ENCODE data around the gene NPAS2. TPM values are rescaled to one million over a fixed set of nuclear protein-coding genes. Genes with fewer than 3 reads are reported as not detected.

Gene NPAS2
- total RNA-seq, 1 experiment from 2014 or later, result 38.3 TPM

DNA sequence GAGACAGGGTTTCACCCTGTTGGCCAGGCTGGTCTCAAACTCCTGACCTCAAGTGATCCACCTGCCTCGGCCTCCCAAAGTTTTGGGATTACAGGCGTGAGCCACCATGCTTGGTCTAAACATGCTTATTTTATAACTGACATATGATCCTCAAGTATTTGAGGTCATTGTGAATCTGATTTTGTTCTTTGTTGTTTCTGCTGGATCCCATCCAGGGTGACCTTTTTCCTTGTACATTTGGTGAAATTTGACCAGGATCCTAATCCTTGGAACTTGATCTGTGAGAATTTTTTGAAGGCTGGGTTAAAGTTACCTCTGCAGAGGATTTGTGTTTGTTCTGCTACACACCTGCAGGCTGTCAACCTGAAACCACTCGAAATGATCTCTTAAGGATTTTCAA, 49.2 kb downstream of the NPAS2 start:
- no peak overlapping the region for H3K27ac ChIP-seq
- H3K79me2 ChIP-seq (ENCODE audit: low read depth), result peaks cover 97% of the 10 kb centered on the region
- no peak for DNase-seq

DNA sequence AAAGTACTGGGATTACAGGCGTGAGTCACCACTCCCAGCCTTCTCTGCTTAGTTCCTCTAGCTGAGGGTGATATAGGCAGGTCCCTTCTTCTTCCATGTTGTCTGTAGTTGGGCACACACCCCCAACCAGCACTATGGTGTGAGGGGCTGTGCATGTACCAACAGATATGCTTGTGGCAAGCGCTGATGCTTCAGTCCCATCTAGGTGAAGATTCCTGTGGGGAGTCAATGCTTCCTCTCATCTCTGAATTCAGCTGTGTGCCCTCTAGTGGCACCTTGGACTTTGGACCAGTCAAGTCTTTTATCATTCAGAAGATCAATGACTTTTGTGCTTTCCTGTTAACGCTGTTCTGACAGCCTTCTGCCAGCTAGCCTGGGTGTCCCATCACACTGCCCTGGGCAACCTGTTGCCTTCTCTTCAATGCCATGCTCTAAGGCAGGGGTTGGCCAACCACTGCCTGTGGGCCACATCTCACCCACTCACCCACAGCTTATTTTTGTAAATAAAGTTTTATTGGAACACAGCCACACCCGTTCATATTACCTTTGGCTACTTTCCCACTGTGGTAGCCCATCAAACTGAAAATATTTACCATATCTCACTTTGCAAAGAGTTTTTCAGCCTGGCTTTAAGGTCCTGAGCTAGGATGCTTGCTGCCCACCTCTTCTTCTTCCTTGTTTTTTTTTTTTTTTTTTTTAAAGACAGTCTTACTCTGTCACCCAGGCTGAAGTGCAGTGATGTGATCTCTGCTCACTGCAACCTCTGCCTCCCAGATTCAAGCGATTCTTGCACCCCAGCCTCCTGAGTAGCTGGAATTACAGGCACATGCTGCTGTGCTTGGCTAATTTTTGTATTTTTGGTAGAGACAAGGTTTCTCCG, 51.0 kb downstream of the NPAS2 start:
- Histone ChIP-seq H4K20me1 (ENCODE audit: insufficient read depth) (peaks cover 14% of the 10 kb centered on the region), H3K9me3 (ENCODE audit: insufficient read depth, low read depth) (peaks cover 20% of the 10 kb centered on the region; the same call in 1 of the 2 replicates), H3K9me2 (ENCODE audit: insufficient read depth) (no peaks in the 10 kb centered on the region), H3K4me1 (replicated peaks; ENCODE audit: insufficient read depth) (peaks cover 29% of the 10 kb centered on the region), H3K4me2 (no peak overlapping the region), H2AFZ (no peak overlapping the region), H3K27ac (no peak overlapping the region), H3K79me2 (ENCODE audit: low read depth) (peaks cover 96% of the 10 kb centered on the region), H3K36me3 (ENCODE audit: low read depth) (peaks cover 38% of the 10 kb centered on the region), H3K27me3 (ENCODE audit: insufficient read depth, low read depth) (no peaks in the 10 kb centered on the region), H3K4me3 (no peak overlapping the region), H3F3A (ENCODE audit: insufficient read depth, low read depth) (peaks cover 29% of the 10 kb centered on the region)
- POLR2A ChIA-PET (ENCODE audit: unreplicated experiment), result no interaction called here
- TF ChIP-seq EZH2 (IDR thresholded peaks at IDR 0.05; ENCODE audit: low read depth), result no peak
- peak; percentile 58; the same call in 1 of the 2 replicates for TF ChIP-seq CTCF (conservative IDR thresholded peaks at IDR 0.05)
- CTCF ChIA-PET, result interaction anchor here (0.5 to 0.6 kb wide), 2 partner anchors 216 to 250 kb away, joined by 3 to 7 read pairs; no protein-coding TSS in a partner anchor
- intact Hi-C loops (cut with micrococcal nuclease; ENCODE audit: unreplicated experiment), result no loop called here
- BruUV-seq (replicated peaks), result no TSS peak
- DNase-seq, result no peak

More for the DNA sequence above, 49.2 kb downstream of the NPAS2 start:
- Histone ChIP-seq H3K9me2 (ENCODE audit: insufficient read depth) (no peaks in the 10 kb centered on the region), H3K4me1 (replicated peaks; ENCODE audit: insufficient read depth) (peaks cover 45% of the 10 kb centered on the region), H2AFZ (no peak overlapping the region), H3K9me3 (ENCODE audit: insufficient read depth, low read depth) (peaks cover 20% of the 10 kb centered on the region; the same call in 1 of the 2 replicates), H3K4me3 (no peak overlapping the region), H3K4me2 (no peak overlapping the region), H4K20me1 (ENCODE audit: insufficient read depth) (peaks cover 10% of the 10 kb centered on the region), H3K36me3 (ENCODE audit: low read depth) (peaks cover 42% of the 10 kb centered on the region), H3F3A (ENCODE audit: insufficient read depth, low read depth) (peaks cover 45% of the 10 kb centered on the region), H3K27me3 (ENCODE audit: insufficient read depth, low read depth) (no peaks in the 10 kb centered on the region)
- POLR2A ChIA-PET (ENCODE audit: unreplicated experiment), result no interaction called here
- CTCF ChIA-PET, result interaction anchor here (0.6 kb wide), 1 partner anchor 56 kb away, joined by 3 read pairs; no protein-coding TSS in a partner anchor
- BruUV-seq (replicated peaks), result no TSS peak
- no peak for TF ChIP-seq EZH2 (IDR thresholded peaks at IDR 0.05; ENCODE audit: low read depth)
- no peak for TF ChIP-seq CTCF (conservative IDR thresholded peaks at IDR 0.05)
- intact Hi-C loops (cut with micrococcal nuclease; ENCODE audit: unreplicated experiment), result loop anchor here (5.0 kb wide), 1 partner anchor 47 kb away; the partner anchor contains the start of gene NPAS2

DNA sequence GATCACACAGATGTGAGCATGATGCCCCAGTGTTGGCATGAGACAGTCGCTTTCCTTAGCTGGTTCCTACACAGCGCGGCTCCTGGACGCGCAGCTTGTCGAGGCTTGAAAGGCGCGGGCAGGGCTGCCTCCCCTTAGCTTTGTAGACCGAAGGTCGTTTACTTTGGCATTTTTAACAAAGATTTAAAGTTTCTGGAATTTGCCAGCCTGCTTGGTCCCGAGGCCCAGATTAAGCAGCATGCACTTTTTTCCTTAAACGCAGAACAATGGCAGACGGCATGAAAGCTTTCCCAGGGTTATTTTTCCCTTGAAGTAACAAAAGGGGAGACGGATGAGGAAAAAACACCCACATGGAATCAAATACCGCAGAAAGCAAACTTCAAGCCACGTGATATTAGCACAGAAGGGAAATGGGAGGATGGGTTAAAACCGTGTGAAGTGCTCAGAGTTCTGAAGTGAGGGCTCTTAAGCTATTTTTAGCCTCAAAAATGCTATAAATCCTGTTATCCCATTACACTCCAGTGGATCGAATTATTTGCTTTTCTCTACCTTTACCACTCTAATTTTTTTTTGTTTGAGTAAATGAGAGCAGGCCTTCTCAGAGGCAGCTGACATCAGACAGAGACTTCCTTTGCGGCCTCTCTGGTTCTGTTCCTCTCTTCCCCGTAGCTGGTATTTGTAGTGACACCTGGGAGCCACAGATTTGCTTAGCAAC, 55.7 kb downstream of the NPAS2 start:
- Histone ChIP-seq H3K27me3 (ENCODE audit: insufficient read depth, low read depth) (no peaks in the 10 kb centered on the region), H3K4me3 (no peak overlapping the region), H2AFZ (no peak overlapping the region), H3K9me3 (ENCODE audit: insufficient read depth, low read depth) (no peaks in the 10 kb centered on the region), H3F3A (ENCODE audit: insufficient read depth, low read depth) (peaks cover 27% of the 10 kb centered on the region; the same call in 1 of the 2 replicates), H3K36me3 (ENCODE audit: low read depth) (peaks cover 26% of the 10 kb centered on the region), H3K79me2 (ENCODE audit: low read depth) (peaks cover 95% of the 10 kb centered on the region), H3K4me1 (replicated peaks; ENCODE audit: insufficient read depth) (peaks cover 12% of the 10 kb centered on the region; the same call in 1 of the 2 replicates), H3K27ac (no peak overlapping the region), H3K9me2 (ENCODE audit: insufficient read depth) (no peaks in the 10 kb centered on the region), H4K20me1 (ENCODE audit: insufficient read depth) (peaks cover 17% of the 10 kb centered on the region), H3K4me2 (no peak overlapping the region)
- no peak for DNase-seq
- BruUV-seq (replicated peaks), result no TSS peak
- CTCF ChIA-PET, result no interaction called here
- intact Hi-C loops (cut with micrococcal nuclease; ENCODE audit: unreplicated experiment), result no loop called here
- TF ChIP-seq EZH2 (IDR thresholded peaks at IDR 0.05; ENCODE audit: low read depth) (no peak), CTCF (conservative IDR thresholded peaks at IDR 0.05) (no peak)
- POLR2A ChIA-PET (ENCODE audit: unreplicated experiment), result no interaction called here

All from PC-9 (cell line).